Epithelial cell of proximal tubule (primary cell): Measurements from ENCODE around the gene SLC25A24. TPM values are rescaled to one million over a fixed set of nuclear protein-coding genes. Genes with fewer than 3 reads are reported as not detected.

ENCODE experiments used
- DNase-seq: peaks from one replicate; pipeline ENCODE4 v3.0.0-alpha.2; 2011; ENCODE audit warnings: low read depth
- H3K4me3 ChIP-seq: 2 replicates; pipeline ENCODE4 v1.5.1; 2011; ENCODE audit warnings: low read depth, mild to moderate bottlenecking, low read length
- total RNA-seq: library from RNA; depleted of rRNA; stranded (reverse); fragments of >200 nt; gene quantifications from 2 replicates; pipeline ENCODE4 v1.2.3, GENCODE V29; 2015
- TF ChIP-seq, protein P1 (sequence below): conservative IDR thresholded peaks from 2 replicates; pipeline ENCODE4 v1.5.1; 2012; ENCODE audit warnings: low read depth, mild to moderate bottlenecking, low read length

SLC25A24 gene
- total RNA-seq, 1 donor from 2014 or later: 66.8 TPM

DNA sequence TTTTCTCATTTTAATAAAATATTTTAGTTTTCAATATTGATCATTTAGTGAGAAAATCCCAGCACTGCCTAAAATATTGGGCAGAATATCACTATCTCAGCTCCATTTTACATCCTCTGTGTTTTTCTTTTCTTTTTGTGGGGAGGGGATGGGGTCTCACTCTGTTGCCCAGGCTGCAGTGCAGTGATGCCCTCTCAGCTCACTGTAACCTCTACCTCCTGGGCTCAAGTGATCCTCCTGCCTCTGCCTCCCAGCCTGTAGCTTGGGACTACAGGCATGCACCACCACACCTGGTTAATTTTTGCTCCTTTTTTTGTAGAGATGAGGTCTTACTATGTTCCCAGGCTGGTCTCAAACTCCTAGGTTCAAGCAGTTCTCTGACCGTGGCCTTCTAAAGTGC is 76.1 kb downstream of the SLC25A24 start:
- no peak for DNase-seq
- TF ChIP-seq, protein P1, sequence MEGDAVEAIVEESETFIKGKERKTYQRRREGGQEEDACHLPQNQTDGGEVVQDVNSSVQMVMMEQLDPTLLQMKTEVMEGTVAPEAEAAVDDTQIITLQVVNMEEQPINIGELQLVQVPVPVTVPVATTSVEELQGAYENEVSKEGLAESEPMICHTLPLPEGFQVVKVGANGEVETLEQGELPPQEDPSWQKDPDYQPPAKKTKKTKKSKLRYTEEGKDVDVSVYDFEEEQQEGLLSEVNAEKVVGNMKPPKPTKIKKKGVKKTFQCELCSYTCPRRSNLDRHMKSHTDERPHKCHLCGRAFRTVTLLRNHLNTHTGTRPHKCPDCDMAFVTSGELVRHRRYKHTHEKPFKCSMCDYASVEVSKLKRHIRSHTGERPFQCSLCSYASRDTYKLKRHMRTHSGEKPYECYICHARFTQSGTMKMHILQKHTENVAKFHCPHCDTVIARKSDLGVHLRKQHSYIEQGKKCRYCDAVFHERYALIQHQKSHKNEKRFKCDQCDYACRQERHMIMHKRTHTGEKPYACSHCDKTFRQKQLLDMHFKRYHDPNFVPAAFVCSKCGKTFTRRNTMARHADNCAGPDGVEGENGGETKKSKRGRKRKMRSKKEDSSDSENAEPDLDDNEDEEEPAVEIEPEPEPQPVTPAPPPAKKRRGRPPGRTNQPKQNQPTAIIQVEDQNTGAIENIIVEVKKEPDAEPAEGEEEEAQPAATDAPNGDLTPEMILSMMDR: no peak
- no peak overlapping the region for H3K4me3 ChIP-seq

DNA sequence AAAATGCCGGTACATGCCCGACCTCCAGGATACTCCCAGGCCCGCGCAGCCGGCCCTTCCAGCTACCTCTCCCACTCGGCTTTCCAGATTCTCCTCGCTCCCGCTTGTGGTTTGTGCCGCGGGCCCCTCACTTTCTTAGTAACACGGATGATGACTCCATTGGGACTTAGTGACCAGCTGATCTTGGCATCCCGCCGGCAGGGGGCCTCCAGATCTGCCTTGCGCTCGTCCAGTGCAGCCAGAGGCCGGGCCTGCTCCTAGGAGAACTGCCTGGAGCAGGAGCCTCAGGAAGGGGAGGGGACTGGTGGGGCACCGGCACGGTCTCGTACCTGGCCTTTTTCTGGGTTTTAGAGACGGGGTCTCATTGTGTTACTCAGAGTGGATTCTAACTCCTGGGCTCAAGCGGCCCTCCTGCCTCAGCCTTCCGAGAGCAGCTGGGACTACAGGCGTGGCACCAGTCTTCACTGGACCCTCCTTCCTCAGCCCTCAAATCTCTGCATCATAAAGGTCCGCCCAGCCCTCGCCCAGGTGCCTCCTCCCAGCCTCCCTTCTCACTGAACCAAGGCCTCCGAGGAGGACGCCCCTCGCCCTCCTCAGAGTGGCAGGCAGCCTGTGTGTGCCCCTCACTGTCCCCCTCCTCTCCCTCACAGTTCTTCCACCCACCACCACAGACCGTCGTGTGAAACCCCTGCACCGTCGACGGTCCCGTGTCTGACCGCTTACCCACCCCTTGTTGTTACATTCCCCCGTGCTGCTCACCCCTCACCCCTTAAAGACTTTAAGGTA is 78.6 kb downstream of the SLC25A24 start:
- no peak for DNase-seq
- no peak overlapping the region for H3K4me3 ChIP-seq
- TF ChIP-seq, protein P1: no peak

DNA sequence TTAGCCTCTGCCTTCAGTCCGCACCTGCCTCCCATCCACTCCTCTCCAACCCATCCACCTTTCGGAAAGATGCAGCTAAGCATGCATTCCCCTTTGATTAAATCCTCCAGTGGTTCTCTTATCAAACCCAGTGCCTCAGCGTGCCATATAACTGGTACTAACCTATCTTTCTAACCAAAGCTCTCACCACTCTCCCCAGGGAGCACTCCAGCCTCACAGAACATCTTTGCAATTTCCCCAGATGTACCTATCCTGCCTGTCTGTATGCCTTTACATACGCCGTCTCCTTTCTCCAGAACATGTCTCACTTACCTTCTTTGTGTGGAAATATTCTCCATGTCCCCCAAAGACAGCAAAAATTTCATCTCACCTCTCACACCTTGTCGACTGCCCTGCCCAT is 80.0 kb downstream of the SLC25A24 start:
- no peak for DNase-seq
- TF ChIP-seq, protein P1: no peak
- no peak overlapping the region for H3K4me3 ChIP-seq

DNA sequence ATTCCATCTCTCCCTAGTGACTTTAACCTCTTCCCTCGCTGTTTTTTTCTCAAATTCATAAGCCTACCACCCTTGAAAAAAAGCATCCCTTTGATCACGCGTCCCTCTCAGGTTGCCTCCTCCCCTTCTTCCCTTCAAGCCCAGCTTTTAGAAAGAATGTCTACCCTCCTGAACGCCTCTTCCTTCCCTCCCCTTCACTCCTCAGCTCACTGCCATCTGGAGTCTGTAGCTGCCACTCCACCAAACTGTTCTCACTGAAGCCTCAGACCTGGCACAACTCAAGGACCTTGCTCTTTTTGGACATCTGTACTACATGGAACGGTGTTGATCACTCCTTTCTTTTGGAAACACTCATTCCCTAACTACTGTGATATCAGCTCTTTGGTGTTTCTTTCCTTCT is 80.6 kb downstream of the SLC25A24 start:
- no peak overlapping the region for H3K4me3 ChIP-seq
- no peak for DNase-seq
- TF ChIP-seq, protein P1: no peak

DNA sequence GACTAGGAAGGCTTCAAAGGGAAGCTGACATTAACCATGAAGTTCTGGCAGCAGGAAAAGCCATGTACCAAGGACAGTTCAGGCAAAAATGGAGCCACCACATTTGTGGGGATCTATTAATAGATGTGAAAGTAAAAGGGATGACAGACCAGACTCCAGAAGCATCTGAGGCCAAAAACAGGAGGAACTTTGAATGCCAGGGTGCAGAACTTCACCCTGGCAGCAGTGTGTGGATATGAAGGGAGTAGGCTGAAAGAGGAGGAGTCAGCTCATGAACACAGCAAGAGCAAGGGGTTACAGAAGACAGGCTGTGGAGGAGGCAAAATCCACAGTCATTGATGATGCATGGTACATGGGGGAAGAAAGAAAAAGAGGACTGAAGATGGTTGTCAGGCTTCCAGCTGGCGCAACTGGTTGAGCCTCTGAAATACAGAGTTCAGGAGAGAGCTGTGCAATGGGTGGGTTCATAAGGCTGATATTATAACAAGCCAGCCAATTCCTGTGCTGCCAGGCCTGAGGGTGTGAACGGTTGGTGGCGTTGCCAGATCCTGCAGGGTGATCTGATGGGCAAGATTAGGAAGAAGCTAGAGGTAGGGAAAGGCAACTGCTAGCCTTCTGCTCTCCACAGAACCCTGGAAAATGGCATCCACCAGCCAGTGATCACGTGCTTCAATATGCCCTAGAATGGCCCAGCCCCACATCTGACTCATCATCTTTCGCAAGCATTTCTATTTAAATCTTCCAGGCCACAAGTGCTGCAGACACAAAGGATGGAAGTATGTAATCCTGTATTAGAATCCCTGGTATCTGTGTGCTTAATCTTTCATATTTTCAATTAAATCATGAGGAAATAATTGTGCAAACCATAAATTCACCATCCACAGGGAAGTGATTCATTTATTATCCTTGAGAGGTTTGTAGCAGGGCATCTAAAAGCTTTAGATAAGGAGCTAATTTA is 81.9 kb downstream of the SLC25A24 start:
- H3K4me3 ChIP-seq: no peak overlapping the region
- TF ChIP-seq, protein P1: no peak
- DNase-seq: no peak

DNA sequence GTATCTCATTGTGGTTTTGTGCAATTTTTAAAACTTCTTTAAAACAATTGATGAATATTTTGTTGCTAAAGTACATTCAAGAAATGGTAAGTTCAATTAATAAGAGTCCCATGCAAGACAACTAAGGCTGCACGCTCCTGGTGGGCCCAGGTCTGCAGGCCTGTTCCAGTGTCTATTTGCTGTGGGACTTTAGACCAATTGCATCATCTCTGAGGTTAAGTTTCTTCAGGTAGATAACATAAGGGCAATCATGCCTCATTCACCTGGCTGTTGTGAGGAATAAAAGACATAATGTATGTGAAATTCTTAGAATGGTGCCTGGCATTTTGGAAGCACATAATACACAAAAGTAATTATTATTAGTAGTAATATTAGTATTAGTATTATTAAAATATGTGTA is 82.9 kb downstream of the SLC25A24 start:
- H3K4me3 ChIP-seq: no peak overlapping the region
- TF ChIP-seq, protein P1: no peak
- no peak for DNase-seq
